Activated T-helper 1 cell treated with Interleukin-2 at 50 U/mL for 16 hours (primary cell): Measurements from ENCODE around the gene KLHL25.

ENCODE experiments used
- DNase-seq: peaks from one replicate; pipeline ENCODE4 v3.0.0-alpha.2; 2020; ENCODE audit warnings: low read depth

The KLHL25 gene

DNA sequence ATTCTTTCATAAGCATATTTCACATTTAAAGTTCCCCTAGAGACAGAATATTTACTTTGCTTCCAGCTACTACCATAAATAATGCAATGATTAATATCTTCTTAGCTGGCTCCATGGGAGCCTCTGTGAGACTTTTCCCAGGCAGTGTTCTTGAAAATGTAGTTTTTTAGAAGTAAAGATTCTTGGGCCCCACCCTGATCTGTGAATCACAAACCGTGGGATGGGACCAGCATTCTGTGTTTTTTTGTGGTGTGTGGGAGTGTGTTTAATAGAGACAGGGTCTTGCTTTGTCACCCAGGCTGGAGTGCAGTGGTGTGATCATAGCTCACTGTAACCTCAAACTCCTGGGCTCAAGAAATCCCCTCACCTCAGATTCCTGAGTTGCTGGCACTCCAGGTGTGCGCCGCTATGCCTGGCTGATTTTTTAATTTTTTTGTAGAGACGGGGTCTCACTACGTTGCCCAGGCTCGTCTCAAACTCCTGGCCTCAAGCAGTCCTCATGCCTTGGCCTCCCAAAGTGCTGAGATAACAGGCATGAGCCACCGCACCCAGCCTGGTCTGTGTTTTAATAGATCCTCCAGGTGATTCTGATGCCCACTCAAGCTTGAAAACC is 83.0 kb downstream of the KLHL25 start:
- no peak for DNase-seq

DNA sequence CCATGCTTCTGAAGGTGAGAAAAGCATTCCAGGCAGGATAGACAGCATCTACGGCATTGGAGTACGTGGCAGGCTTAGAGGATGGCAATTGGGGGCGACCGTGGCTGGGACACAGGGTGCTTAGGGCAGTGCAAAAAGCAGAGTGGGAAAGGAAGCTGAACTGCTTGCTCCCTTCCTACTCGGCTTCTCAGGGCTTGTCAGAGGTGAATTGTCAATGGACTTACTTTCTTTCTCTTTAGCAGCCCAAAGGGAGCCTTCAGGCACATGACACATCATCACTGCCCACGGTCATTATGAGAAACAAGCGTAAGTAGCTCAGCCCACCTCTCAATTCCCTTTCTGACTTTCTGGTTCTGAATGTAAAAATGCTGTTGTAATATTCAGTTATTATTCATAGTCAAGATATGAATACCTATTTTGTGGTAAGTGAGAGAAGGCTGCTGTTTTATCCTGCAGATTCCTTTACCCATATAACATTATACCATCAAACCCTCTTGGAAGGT is 84.3 kb downstream of the KLHL25 start:
- no peak for DNase-seq
